HuH-7 (cell line): ENCODE results near the gene COL9A1.
"Not testable (repeated sequence)": the region's sequence is repeated elsewhere in the genome, so short reads cannot be mapped to it uniquely, and the experiment has no call there.

Experiments
- DNase-seq: peaks from one replicate; pipeline ENCODE4 v3.0.0; 2011; ENCODE audit warnings: low spot score

Gene COL9A1

GRCh38 chr6:70303034-70303525 is at the start of gene COL9A1:
COL9A1 (minus strand) TSS chr6:70303084; CDS start chr6:70302924, 160 bp downstream.
- DNase-seq, result no peak

GRCh38 chr6:70351461-70351860 is 48.6 kb upstream of the COL9A1 start:
- DNase-seq, result no peak

- DNase-seq, result no peak
Observed at GRCh38 chr6:70345619-70346018, 42.7 kb upstream of the COL9A1 start.

GRCh38 chr6:70343313-70343712 is 40.4 kb upstream of the COL9A1 start:
- no peak for DNase-seq

- not testable (repeated sequence) for DNase-seq
Observed at GRCh38 chr6:70339810-70340209, 36.9 kb upstream of the COL9A1 start.

- no peak for DNase-seq
Observed at GRCh38 chr6:70338775-70339174, 35.9 kb upstream of the COL9A1 start.

- DNase-seq, result no peak
Observed at GRCh38 chr6:70337743-70338105, 34.8 kb upstream of the COL9A1 start.

GRCh38 chr6:70336996-70337742 is 34.3 kb upstream of the COL9A1 start:
- peak; percentile 40 for DNase-seq

- no peak for DNase-seq
Observed at GRCh38 chr6:70327036-70327435, 24.2 kb upstream of the COL9A1 start.

GRCh38 chr6:70325009-70325408 is 22.1 kb upstream of the COL9A1 start:
- no peak for DNase-seq

- DNase-seq, result not testable (repeated sequence)
Observed at GRCh38 chr6:70317799-70318198, 14.9 kb upstream of the COL9A1 start.

- no peak for DNase-seq
Observed at GRCh38 chr6:70315079-70315751, 12.3 kb upstream of the COL9A1 start.

GRCh38 chr6:70314296-70314695 is 11.4 kb upstream of the COL9A1 start:
- no peak for DNase-seq

- DNase-seq, result no peak
Observed at GRCh38 chr6:70312165-70312745, 9.4 kb upstream of the COL9A1 start.

GRCh38 chr6:70310063-70310694 is 7.3 kb upstream of the COL9A1 start:
- no peak for DNase-seq

- no peak for DNase-seq
Observed at GRCh38 chr6:70309243-70309642, 6.4 kb upstream of the COL9A1 start.

- DNase-seq, result not testable (repeated sequence)
Observed at GRCh38 chr6:70308142-70308541, 5.3 kb upstream of the COL9A1 start.

- no peak for DNase-seq
Observed at GRCh38 chr6:70307008-70307407, 4.1 kb upstream of the COL9A1 start.

- no peak for DNase-seq
Observed at GRCh38 chr6:70304616-70305015, 1.7 kb upstream of the COL9A1 start.

GRCh38 chr6:70299456-70299855 is 3.4 kb downstream of the COL9A1 start:
- no peak for DNase-seq

- no peak for DNase-seq
Observed at GRCh38 chr6:70298068-70298467, 4.8 kb downstream of the COL9A1 start.

- DNase-seq, result no peak
Observed at GRCh38 chr6:70292193-70292592, 10.7 kb downstream of the COL9A1 start.

GRCh38 chr6:70289299-70289698 is 13.6 kb downstream of the COL9A1 start:
- peak; percentile 52 for DNase-seq
